Loucy (cell line): ENCODE data around the gene GRK1.

Source experiments
- H2AFZ ChIP-seq: fragments of 200-600 bp; sonication (generic); 2 replicates; pipeline ENCODE4 v1.6.0; 2016; ENCODE audit warnings: antibody characterized with exemption, mild to moderate bottlenecking, low read length, moderate library complexity
- H3F3A ChIP-seq: fragments of 200-600 bp; 2 replicates; pipeline ENCODE4 v1.6.0; 2016; ENCODE audit warnings: antibody characterized with exemption, low read depth, mild to moderate bottlenecking
- H3K27me3 ChIP-seq: fragments of 200-600 bp; sonication (generic); 2 replicates; pipeline ENCODE4 v1.6.1; 2014; ENCODE audit warnings: low read length, mild to moderate bottlenecking; ENCODE audit not compliant: insufficient read depth, poor library complexity, severe bottlenecking
- H3K36me3 ChIP-seq: fragments of 200-600 bp; sonication (generic); 2 replicates; pipeline ENCODE4 v1.6.1; 2016; ENCODE audit warnings: low read length; ENCODE audit not compliant: insufficient read depth
- H3K4me1 ChIP-seq: fragments of 200-600 bp; sonication (generic); 2 replicates; pipeline ENCODE4 v1.5.1; 2014; ENCODE audit warnings: low read length, mild to moderate bottlenecking; ENCODE audit not compliant: insufficient read depth, poor library complexity, severe bottlenecking
- H3K4me2 ChIP-seq: fragments of 200-600 bp; sonication (generic); 2 replicates; pipeline ENCODE4 v1.6.0; 2014; ENCODE audit warnings: antibody characterized with exemption, low read length, low read depth, mild to moderate bottlenecking; ENCODE audit not compliant: poor library complexity, severe bottlenecking
- H3K4me3 ChIP-seq: fragments of 200-600 bp; sonication (generic); 2 replicates; pipeline ENCODE4 v1.5.1; 2014; ENCODE audit warnings: low read length, mild to moderate bottlenecking, mixed read lengths; ENCODE audit not compliant: poor library complexity, severe bottlenecking
- H3K79me2 ChIP-seq: fragments of 200-600 bp; sonication (generic); 2 replicates; pipeline ENCODE4 v1.6.1; 2014; ENCODE audit warnings: low read length; ENCODE audit not compliant: insufficient read depth
- H3K9ac ChIP-seq: fragments of 200-600 bp; sonication (generic); 2 replicates; pipeline ENCODE4 v1.6.0; 2014; ENCODE audit warnings: mild to moderate bottlenecking, low read depth, low read length, moderate library complexity; ENCODE audit not compliant: poor library complexity, severe bottlenecking
- H3K9me2 ChIP-seq: fragments of 200-600 bp; sonication (generic); replicated peaks from 2 replicates; pipeline ENCODE4 v1.6.1; 2016; ENCODE audit warnings: low read depth, low read length, mixed read lengths
- H3K9me3 ChIP-seq: fragments of 200-600 bp; sonication (generic); 2 replicates; pipeline ENCODE4 v1.6.1; 2014; ENCODE audit warnings: mild to moderate bottlenecking, antibody characterized with exemption, low read length, low read depth; ENCODE audit not compliant: insufficient read depth
- H4K20me1 ChIP-seq: fragments of 200-600 bp; sonication (generic); 2 replicates; pipeline ENCODE4 v1.6.0; 2014; ENCODE audit warnings: antibody characterized with exemption, low read length, mild to moderate bottlenecking; ENCODE audit not compliant: insufficient read depth, poor library complexity, severe bottlenecking
- EZH2phosphoT487 ChIP-seq: fragments of 200-600 bp; IDR thresholded peaks from 2 replicates; pipeline ENCODE4 v1.6.1; 2018; ENCODE audit warnings: antibody characterized with exemption, mild to moderate bottlenecking, moderate library complexity, borderline replicate concordance
- TF ChIP-seq, protein P1 (sequence below): fragments of 200-600 bp; sonication (generic); conservative IDR thresholded peaks from 2 replicates; pipeline ENCODE4 v1.5.1; 2014; ENCODE audit warnings: mild to moderate bottlenecking, antibody characterized with exemption, low read length

Gene GRK1

DNA sequence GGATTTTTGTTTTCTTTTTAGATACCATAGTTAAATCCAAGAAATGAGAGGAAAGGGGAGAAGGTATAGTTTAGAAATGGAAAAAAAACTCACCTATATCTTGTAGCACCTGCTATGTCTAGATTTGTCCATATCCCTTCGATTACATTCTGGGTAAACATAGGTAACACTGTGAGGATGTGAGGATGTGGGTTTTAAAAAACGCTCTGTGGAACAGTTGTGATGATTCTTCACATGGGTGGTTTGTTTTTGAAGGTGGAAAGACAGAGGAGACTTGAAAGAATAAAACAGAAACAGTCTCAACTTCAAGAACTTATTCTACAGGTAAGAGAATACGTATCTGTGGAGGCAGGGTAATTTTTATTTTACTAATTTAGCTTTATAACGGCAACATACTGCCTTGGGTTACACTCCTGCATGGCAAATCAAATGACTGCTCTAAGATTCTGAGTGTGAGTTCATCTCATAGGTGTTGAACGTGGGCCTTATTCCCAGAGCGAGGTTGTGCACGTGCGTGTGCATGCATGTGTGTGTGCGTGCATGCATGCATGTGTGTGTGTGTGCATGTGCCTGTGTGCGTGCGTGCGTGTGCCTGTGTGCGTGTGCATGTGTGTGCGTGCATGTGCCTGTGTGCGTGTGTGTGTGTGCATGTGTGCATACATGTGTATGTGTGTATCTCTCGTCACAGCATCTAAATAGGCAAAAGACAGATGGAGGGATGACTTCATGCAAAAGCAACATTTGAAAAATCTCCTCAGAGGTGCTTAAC is 32.6 kb upstream of the GRK1 start:
- H3K9me2 ChIP-seq, result no peaks in the 10 kb centered on the region
- no peak overlapping the region for H3K4me3 ChIP-seq
- no peak overlapping the region for H2AFZ ChIP-seq
- H3K27me3 ChIP-seq, result no peaks in the 10 kb centered on the region
- H3K36me3 ChIP-seq, result no peaks in the 10 kb centered on the region
- no peaks in the 10 kb centered on the region for H3F3A ChIP-seq
- no peak overlapping the region for H3K4me2 ChIP-seq
- no peaks in the 10 kb centered on the region for H3K79me2 ChIP-seq
- no peaks in the 10 kb centered on the region for H3K9me3 ChIP-seq
- H3K4me1 ChIP-seq, result no peaks in the 10 kb centered on the region
- TF ChIP-seq EZH2phosphoT487, result no peak
- TF ChIP-seq, protein P1, sequence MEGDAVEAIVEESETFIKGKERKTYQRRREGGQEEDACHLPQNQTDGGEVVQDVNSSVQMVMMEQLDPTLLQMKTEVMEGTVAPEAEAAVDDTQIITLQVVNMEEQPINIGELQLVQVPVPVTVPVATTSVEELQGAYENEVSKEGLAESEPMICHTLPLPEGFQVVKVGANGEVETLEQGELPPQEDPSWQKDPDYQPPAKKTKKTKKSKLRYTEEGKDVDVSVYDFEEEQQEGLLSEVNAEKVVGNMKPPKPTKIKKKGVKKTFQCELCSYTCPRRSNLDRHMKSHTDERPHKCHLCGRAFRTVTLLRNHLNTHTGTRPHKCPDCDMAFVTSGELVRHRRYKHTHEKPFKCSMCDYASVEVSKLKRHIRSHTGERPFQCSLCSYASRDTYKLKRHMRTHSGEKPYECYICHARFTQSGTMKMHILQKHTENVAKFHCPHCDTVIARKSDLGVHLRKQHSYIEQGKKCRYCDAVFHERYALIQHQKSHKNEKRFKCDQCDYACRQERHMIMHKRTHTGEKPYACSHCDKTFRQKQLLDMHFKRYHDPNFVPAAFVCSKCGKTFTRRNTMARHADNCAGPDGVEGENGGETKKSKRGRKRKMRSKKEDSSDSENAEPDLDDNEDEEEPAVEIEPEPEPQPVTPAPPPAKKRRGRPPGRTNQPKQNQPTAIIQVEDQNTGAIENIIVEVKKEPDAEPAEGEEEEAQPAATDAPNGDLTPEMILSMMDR, result no peak
- no peaks in the 10 kb centered on the region for H4K20me1 ChIP-seq
- H3K9ac ChIP-seq, result no peak overlapping the region

- Histone ChIP-seq H3K36me3 (no peaks in the 10 kb centered on the region), H2AFZ (no peak overlapping the region), H3K79me2 (no peaks in the 10 kb centered on the region), H3K4me3 (no peak overlapping the region), H3K9me2 (no peaks in the 10 kb centered on the region), H3K27me3 (no peaks in the 10 kb centered on the region), H3K9me3 (no peaks in the 10 kb centered on the region), H3K4me1 (no peaks in the 10 kb centered on the region), H3K9ac (no peak overlapping the region), H4K20me1 (no peaks in the 10 kb centered on the region), H3F3A (no peaks in the 10 kb centered on the region), H3K4me2 (no peak overlapping the region)
- TF ChIP-seq EZH2phosphoT487, result no peak
- TF ChIP-seq, protein P1, result no peak
Measured at GRCh38 chr13:113635048-113635420, 32.0 kb upstream of the GRK1 start.

GRCh38 chr13:113635709-113636108 is 31.3 kb upstream of the GRK1 start:
- no peak overlapping the region for H2AFZ ChIP-seq
- no peak for TF ChIP-seq EZH2phosphoT487
- TF ChIP-seq, protein P1, result no peak
- no peaks in the 10 kb centered on the region for H3K27me3 ChIP-seq
- no peak overlapping the region for H3K9ac ChIP-seq
- H3K79me2 ChIP-seq, result no peaks in the 10 kb centered on the region
- no peak overlapping the region for H3K4me2 ChIP-seq
- H3K4me3 ChIP-seq, result no peak overlapping the region
- no peaks in the 10 kb centered on the region for H4K20me1 ChIP-seq
- H3K4me1 ChIP-seq, result no peaks in the 10 kb centered on the region
- no peaks in the 10 kb centered on the region for H3K9me3 ChIP-seq
- no peaks in the 10 kb centered on the region for H3K36me3 ChIP-seq
- H3K9me2 ChIP-seq, result no peaks in the 10 kb centered on the region
- no peaks in the 10 kb centered on the region for H3F3A ChIP-seq
